Lung (tissue), 12 donors: ENCODE data around the gene KRTAP10-10. TPM values are rescaled to one million over a fixed set of nuclear protein-coding genes. Genes with fewer than 3 reads are reported as not detected.
"Not testable (repeated sequence)": the region's sequence is repeated elsewhere in the genome, so short reads cannot be mapped to it uniquely, and the experiment has no call there.

Experiments used
- ATAC-seq: fragments of 200-7000 bp; cut with Tn5 transposase; one replicate; pipeline ENCODE4 v1.9.1; 2020; ENCODE audit warnings: moderate number of reproducible peaks; ENCODE audit not compliant: insufficient read depth, low FRiP score
- DNase-seq, 3 donors: peaks; one replicate each; pipeline ENCODE4 v3.0.0-alpha.2; 2013 to 2017
- H3K27ac ChIP-seq, 2 donors: one replicate each; pipeline ENCODE4 v1.5.1; 2013; ENCODE audit warnings: mild to moderate bottlenecking in 2 of 2, moderate library complexity in 2 of 2, control low read depth in 1 of 2, inconsistent platforms in 1 of 2, low read depth in 1 of 2, low read length in 1 of 2
- H3K27me3 ChIP-seq, 3 donors: one replicate each; pipeline ENCODE4 v1.5.1; 2013; ENCODE audit warnings: low read length in 2 of 3; ENCODE audit not compliant: control insufficient read depth in 3 of 3, insufficient read depth in 3 of 3
- H3K36me3 ChIP-seq, 4 donors: one replicate each; pipeline ENCODE4 v1.5.1; 2013; ENCODE audit warnings: low read length in 4 of 4, mild to moderate bottlenecking in 1 of 4, moderate library complexity in 1 of 4; ENCODE audit not compliant: control insufficient read depth in 4 of 4, insufficient read depth in 4 of 4
- H3K4me1 ChIP-seq, 5 donors: one replicate each; pipeline ENCODE4 v1.5.1; 2013; ENCODE audit warnings: low read length in 5 of 5, mild to moderate bottlenecking in 2 of 5, moderate library complexity in 1 of 5; ENCODE audit not compliant: control insufficient read depth in 5 of 5, insufficient read depth in 5 of 5
- H3K4me3 ChIP-seq: one replicate; pipeline ENCODE4 v1.5.1; 2013; ENCODE audit warnings: mild to moderate bottlenecking, control low read depth, moderate library complexity
- H3K9ac ChIP-seq, 2 donors: one replicate each; pipeline ENCODE4 v1.5.1; 2013; ENCODE audit warnings: low read length in 2 of 2, control low read depth in 1 of 2; ENCODE audit not compliant: insufficient read depth in 1 of 2
- H3K9me3 ChIP-seq, 4 donors: one replicate each; pipeline ENCODE4 v1.5.1; 2013; ENCODE audit warnings: low read length in 3 of 4, mild to moderate bottlenecking in 1 of 4, moderate library complexity in 1 of 4; ENCODE audit not compliant: control insufficient read depth in 4 of 4, insufficient read depth in 3 of 4
- CTCF ChIP-seq: IDR thresholded peaks from 2 replicates; pipeline ENCODE4 v1.5.1; 2012; ENCODE audit warnings: mild to moderate bottlenecking; ENCODE audit errors: control extremely low read depth, extremely low read depth
- WGBS, 2 donors: extraction: QIAGEN DNeasy Blood & Tissue Kit; methylation state at CpG; one replicate each; pipeline ENCODE4 v1.1.7; 2013; 5-methylcytosine and 5-hydroxymethylcytosine counted together
- polyA plus RNA-seq, 2 donors: library from polyadenylated mRNA; stranded (reverse); fragments of 200-250 nt; gene quantifications; one replicate each; pipeline ENCODE4 v1.2.1, GENCODE V29; 2013
- total RNA-seq, 2 donors: library from RNA; depleted of rRNA in 1 of 2; stranded (reverse); fragments of >200 nt in 1 of 2; gene quantifications; one replicate each; pipeline ENCODE4 v1.2.1, GENCODE V29; 2014 to 2021
- donor health status: control.
- donor health status: control.
- donor health status: Bipolar disorder and iron deficiency.
- donor health status: healthy.
- donor health status: DM: yes; HTN: yes; CAD: no.

The KRTAP10-10 gene
- total and polyA plus RNA-seq, 4 donors: not detected

- ATAC-seq (no peak), DNase-seq (no peak)
- no peaks in the 10 kb centered on the region for H3K36me3 ChIP-seq
- H3K9ac ChIP-seq: no peak overlapping the region
- H3K4me1 ChIP-seq: peaks cover 0 to 8% (median 0%) of the 10 kb centered on the region in 5 donors
- H3K4me3 ChIP-seq: no peak overlapping the region
- no peaks in the 10 kb centered on the region for H3K27me3 ChIP-seq
- no peak for TF ChIP-seq CTCF
- H3K27ac ChIP-seq: no peak overlapping the region
- WGBS, 2 donors: 83 to 84% methylated on average over 9 of the region's 9 CpGs
- peaks cover 0 to 3% (median 0%) of the 10 kb centered on the region in 4 donors for H3K9me3 ChIP-seq
Measured at GRCh38 chr21:44596068-44596725, 41.0 kb upstream of the KRTAP10-10 start.

GRCh38 chr21:44598061-44598460, 39.1 kb upstream of the KRTAP10-10 start:
- no peak overlapping the region for H3K4me3 ChIP-seq
- H3K36me3 ChIP-seq: no peaks in the 10 kb centered on the region
- ATAC-seq (no peak), DNase-seq (no peak)
- H3K9me3 ChIP-seq: peaks cover 0 to 3% (median 0%) of the 10 kb centered on the region in 4 donors
- 82 to 85% methylated on average over 11 of the region's 11 CpGs for WGBS, 2 donors
- H3K27ac ChIP-seq: no peak overlapping the region
- H3K9ac ChIP-seq: no peak overlapping the region
- TF ChIP-seq CTCF: no peak
- peaks cover 0 to 8% (median 0%) of the 10 kb centered on the region in 5 donors for H3K4me1 ChIP-seq
- no peaks in the 10 kb centered on the region for H3K27me3 ChIP-seq

GRCh38 chr21:44599264-44600029, 37.7 kb upstream of the KRTAP10-10 start:
- ATAC-seq (no peak), DNase-seq (no peak)
- peaks cover 0 to 3% (median 0%) of the 10 kb centered on the region in 4 donors for H3K9me3 ChIP-seq
- no peak overlapping the region for H3K9ac ChIP-seq
- H3K4me1 ChIP-seq: no peaks in the 10 kb centered on the region
- H3K36me3 ChIP-seq: no peaks in the 10 kb centered on the region
- no peak for TF ChIP-seq CTCF
- H3K4me3 ChIP-seq: no peak overlapping the region
- H3K27me3 ChIP-seq: no peaks in the 10 kb centered on the region
- no peak overlapping the region for H3K27ac ChIP-seq
- WGBS, 2 donors: 84 to 89% methylated on average over 8 of the region's 8 CpGs

- H3K4me1 ChIP-seq, H3K27ac ChIP-seq, ATAC-seq, H3K36me3 ChIP-seq, H3K4me3 ChIP-seq, H3K27me3 ChIP-seq, H3K9me3 ChIP-seq, H3K9ac ChIP-seq, DNase-seq: not testable (repeated sequence)
- WGBS, 2 donors: 77 to 80% methylated on average over 16 to 23 of the region's 23 CpGs
Measured at GRCh38 chr21:44600118-44600978, 36.8 kb upstream of the KRTAP10-10 start, which contains the start of gene KRTAP10-7. Gene KRTAP10-7, plus strand, starts transcription at chr21:44600597. Its CDS starts 25 bp downstream, at chr21:44600622.

GRCh38 chr21:44601091-44601490, 36.1 kb upstream of the KRTAP10-10 start:
- not testable (repeated sequence) for H3K4me1 ChIP-seq, DNase-seq, H3K9ac ChIP-seq, H3K27me3 ChIP-seq, H3K9me3 ChIP-seq, H3K27ac ChIP-seq, H3K36me3 ChIP-seq, ATAC-seq, H3K4me3 ChIP-seq
- 77 to 80% methylated on average over 10 of the region's 10 CpGs for WGBS, 2 donors
